ENCODE results near the gene DUSP16.
A peak's percentile ranks its signal among the peaks of the same experiment; 100 is the strongest.
"Not testable (repeated sequence)": the region's sequence is repeated elsewhere in the genome, so short reads cannot be mapped to it uniquely, and the experiment has no call there.

The DUSP16 gene

GRCh38 chr12:12492547-12492946 lies 70.1 kb downstream of the DUSP16 start:
- no peak for DNase-seq (ENCODE audit: low read depth)

GRCh38 chr12:12491606-12492005 lies 71.1 kb downstream of the DUSP16 start:
- no peak for DNase-seq (ENCODE audit: low read depth)

GRCh38 chr12:12488823-12489550 lies 73.7 kb downstream of the DUSP16 start:
- DNase-seq (ENCODE audit: low read depth), result no peak

GRCh38 chr12:12488296-12488695 lies 74.4 kb downstream of the DUSP16 start:
- DNase-seq (ENCODE audit: low read depth), result no peak

- no peak for DNase-seq (ENCODE audit: low read depth)
Measured at GRCh38 chr12:12487490-12487889, 75.2 kb downstream of the DUSP16 start.

GRCh38 chr12:12486661-12487240 lies 75.9 kb downstream of the DUSP16 start:
- no peak for DNase-seq (ENCODE audit: low read depth)

GRCh38 chr12:12483438-12483837 lies 79.2 kb downstream of the DUSP16 start:
- DNase-seq (ENCODE audit: low read depth), result no peak

GRCh38 chr12:12482959-12483358 lies 79.7 kb downstream of the DUSP16 start:
- no peak for DNase-seq (ENCODE audit: low read depth)

- no peak for DNase-seq (ENCODE audit: low read depth)
Measured at GRCh38 chr12:12482150-12482761, 80.4 kb downstream of the DUSP16 start.

GRCh38 chr12:12481631-12482030 lies 81.0 kb downstream of the DUSP16 start:
- DNase-seq (ENCODE audit: low read depth), result no peak

- no peak for DNase-seq (ENCODE audit: low read depth)
Measured at GRCh38 chr12:12480074-12480473, 82.6 kb downstream of the DUSP16 start.

- no peak for DNase-seq (ENCODE audit: low read depth)
Measured at GRCh38 chr12:12477532-12477890, 85.2 kb downstream of the DUSP16 start.

GRCh38 chr12:12476857-12477531 lies 85.7 kb downstream of the DUSP16 start:
- no peak for DNase-seq (ENCODE audit: low read depth)

GRCh38 chr12:12474931-12475795 lies 87.5 kb downstream of the DUSP16 start:
- DNase-seq (ENCODE audit: low read depth), result peak; percentile 30

- no peak for DNase-seq (ENCODE audit: low read depth)
Measured at GRCh38 chr12:12474471-12474928, 88.2 kb downstream of the DUSP16 start.

- DNase-seq (ENCODE audit: low read depth), result no peak
Measured at GRCh38 chr12:12473223-12473622, 89.4 kb downstream of the DUSP16 start.

GRCh38 chr12:12471982-12472961 lies 90.4 kb downstream of the DUSP16 start:
- not testable (repeated sequence) for DNase-seq (ENCODE audit: low read depth)

GRCh38 chr12:12470751-12471306 lies 91.8 kb downstream of the DUSP16 start:
- DNase-seq (ENCODE audit: low read depth), result no peak

GRCh38 chr12:12469386-12469785 lies 93.3 kb downstream of the DUSP16 start:
- no peak for DNase-seq (ENCODE audit: low read depth)

- DNase-seq (ENCODE audit: low read depth), result no peak
Measured at GRCh38 chr12:12468575-12468974, 94.1 kb downstream of the DUSP16 start.
